ENCODE measurements around the gene RTL1. TPM values are rescaled to one million over a fixed set of nuclear protein-coding genes. Genes with fewer than 3 reads are reported as not detected.

Gene RTL1
- total and polyA plus RNA-seq, 2 donors, result 0.01 to 0.37 TPM

DNA sequence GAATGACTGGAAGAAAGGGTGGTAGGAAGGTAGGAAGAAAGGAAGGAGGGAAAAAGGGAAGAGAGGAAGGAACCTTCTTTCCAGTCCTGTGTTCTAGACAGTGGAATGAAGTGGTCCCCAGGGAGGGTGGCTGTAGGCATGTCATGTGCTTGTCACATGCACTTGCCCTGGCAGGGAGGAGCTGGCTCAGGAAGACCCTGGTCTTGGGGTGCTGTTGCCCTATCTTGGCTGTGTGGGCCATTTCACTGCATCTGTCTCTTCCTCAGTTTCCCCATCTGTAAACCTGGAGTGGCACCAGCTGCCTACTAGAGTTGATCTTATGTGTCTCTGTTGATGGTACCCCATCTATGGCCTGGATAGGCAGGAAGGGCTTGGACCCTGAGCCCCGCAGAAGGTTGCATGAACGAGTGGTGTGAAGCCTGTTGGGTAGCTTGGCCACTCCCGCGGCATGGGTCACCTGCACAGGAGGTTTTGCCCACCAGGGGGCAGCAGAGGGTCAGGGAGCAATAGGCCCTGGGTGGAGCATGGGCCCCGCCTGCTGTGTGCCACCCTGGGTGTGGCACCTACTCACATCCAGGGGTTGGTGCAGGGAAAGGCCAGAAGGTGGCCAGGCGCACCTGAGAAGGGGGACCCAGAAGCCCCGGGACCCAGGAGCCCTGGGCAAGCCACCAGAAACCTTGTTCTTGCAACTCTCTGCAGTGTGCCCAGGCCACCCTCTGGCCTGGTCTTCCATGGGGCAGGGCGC is 52.5 kb downstream of the RTL1 start:
- Histone ChIP-seq H3K27ac (ENCODE audit: low read depth) (no peak overlapping the region), H3K36me3 (ENCODE audit: insufficient read depth) (no peaks in the 10 kb centered on the region), H3K4me3 (ENCODE audit: low read depth, low read length) (no peak overlapping the region), H3K4me1 (ENCODE audit: insufficient read depth) (no peaks in the 10 kb centered on the region)
- WGBS, result 82% methylated on average over 8 of the region's 8 CpGs
- no peak for DNase-seq (ENCODE audit: extremely low spot score)

DNA sequence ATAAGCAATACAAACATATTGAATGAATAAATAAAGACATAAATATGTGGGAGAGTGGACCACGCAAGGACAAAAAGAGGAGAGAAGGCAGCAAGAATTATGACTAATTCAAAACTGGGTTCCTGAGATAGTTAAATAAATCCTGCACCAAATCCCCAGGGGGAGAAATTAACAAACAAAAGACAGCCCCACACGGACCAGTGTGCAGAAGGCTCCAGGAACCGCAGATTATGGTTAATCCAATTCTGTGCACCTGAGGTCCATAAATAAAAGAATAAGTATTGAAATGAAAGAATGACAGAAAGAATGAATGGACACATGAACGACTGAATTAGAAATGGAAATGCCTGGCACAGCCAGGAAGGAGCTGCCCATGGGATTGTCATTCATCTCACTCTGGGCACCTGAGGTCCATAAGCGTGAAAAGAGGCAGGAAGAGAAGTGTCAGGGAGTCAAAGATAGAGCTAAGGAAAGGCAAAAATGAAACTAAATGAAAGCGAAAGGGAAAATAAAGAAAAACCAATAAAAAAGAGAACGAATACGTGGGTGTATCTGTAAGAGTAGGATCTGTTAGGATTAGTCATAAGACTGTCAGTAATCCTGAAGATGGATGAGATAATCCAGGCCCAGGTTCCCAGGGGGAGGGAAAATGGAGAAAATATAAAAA is 54.3 kb downstream of the RTL1 start:
- H3K27ac ChIP-seq (ENCODE audit: low read depth), result no peak overlapping the region
- DNase-seq (ENCODE audit: extremely low spot score), result no peak
- no peaks in the 10 kb centered on the region for H3K4me1 ChIP-seq (ENCODE audit: insufficient read depth)
- no peaks in the 10 kb centered on the region for H3K36me3 ChIP-seq (ENCODE audit: insufficient read depth)
- WGBS, result 45% methylated on average over 8 of the region's 8 CpGs
- no peak overlapping the region for H3K4me3 ChIP-seq (ENCODE audit: low read depth, low read length)

DNA sequence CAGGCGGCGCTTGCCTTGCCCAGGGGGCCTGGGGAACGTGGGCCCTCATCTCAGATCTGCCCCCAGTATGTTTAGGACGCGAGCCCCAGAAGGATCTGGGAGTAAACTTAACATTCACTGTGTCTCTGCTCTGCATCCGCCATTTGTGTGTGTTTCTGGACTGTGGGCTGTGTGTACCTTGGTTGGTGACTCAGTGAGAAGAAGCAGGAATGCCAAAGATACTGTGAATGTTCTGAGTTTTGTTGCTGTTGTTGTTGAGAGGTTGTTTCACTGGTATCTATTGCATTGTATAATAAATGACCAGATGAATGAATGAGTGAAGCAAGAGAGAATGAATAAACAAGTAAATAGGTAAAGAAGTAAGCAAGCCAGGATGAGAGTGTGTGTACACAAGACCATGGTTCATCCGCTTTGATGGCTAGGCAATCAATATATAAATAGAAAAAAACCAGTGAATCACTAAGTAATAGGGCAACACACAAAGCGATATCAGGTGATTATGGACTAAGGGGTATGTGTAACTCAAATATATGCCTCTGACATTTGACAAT is 57.1 kb downstream of the RTL1 start:
- H3K4me1 ChIP-seq (ENCODE audit: insufficient read depth), result no peaks in the 10 kb centered on the region
- H3K27ac ChIP-seq (ENCODE audit: low read depth), result no peak overlapping the region
- H3K4me3 ChIP-seq (ENCODE audit: low read depth, low read length), result no peak overlapping the region
- H3K36me3 ChIP-seq (ENCODE audit: insufficient read depth), result no peaks in the 10 kb centered on the region
- DNase-seq (ENCODE audit: extremely low spot score), result no peak
- whole genome bisulfite sequencing, result 94% methylated on average over 8 of the region's 8 CpGs

DNA sequence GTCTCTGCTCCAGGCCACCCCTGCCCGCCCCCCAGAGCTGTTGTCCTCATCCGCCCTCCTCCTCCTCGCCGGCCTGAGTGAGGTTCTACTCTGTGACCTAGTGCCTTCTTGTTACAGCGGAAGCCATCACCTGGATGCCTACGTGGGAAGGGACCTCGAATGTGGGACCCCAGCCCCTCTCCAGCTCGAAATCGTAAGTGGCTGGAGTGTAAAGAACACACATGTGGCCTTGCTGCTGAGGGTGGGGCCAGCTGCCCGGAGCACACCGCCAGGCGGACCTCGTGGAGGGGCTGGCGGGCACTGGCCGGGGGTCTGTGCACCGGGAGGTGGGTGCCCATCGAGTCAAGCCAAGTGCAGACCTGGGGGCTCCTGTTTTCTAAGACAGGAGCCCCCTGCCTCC is 58.2 kb downstream of the RTL1 start:
- no peak overlapping the region for H3K4me3 ChIP-seq (ENCODE audit: low read depth, low read length)
- WGBS, result 90% methylated on average over 17 of the region's 17 CpGs
- no peak overlapping the region for H3K27ac ChIP-seq (ENCODE audit: low read depth)
- H3K36me3 ChIP-seq (ENCODE audit: insufficient read depth), result no peaks in the 10 kb centered on the region
- DNase-seq (ENCODE audit: extremely low spot score), result no peak
- no peaks in the 10 kb centered on the region for H3K4me1 ChIP-seq (ENCODE audit: insufficient read depth)

DNA sequence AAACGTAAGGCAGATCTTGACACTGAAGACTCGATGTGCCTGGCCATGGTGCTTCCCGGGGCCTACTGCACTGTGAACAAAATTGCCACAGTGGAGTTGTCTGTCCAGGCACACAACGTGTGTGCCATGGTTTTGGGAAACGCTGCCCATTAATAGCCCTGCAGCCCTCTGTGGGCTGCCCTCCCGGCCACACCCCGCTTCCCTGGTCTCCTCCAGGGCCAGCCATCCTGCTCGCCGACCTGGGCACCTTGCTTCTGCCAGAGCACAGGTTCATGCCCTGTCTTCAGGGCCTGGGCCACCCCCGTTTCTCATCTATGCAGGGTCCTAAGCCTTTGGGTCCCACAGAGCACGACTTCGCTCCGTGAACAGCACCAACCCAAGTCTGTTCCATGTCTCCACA is 58.7 kb downstream of the RTL1 start:
- 92% methylated on average over 13 of the region's 13 CpGs for WGBS
- H3K36me3 ChIP-seq (ENCODE audit: insufficient read depth), result no peaks in the 10 kb centered on the region
- DNase-seq (ENCODE audit: extremely low spot score), result no peak
- no peak overlapping the region for H3K4me3 ChIP-seq (ENCODE audit: low read depth, low read length)
- H3K4me1 ChIP-seq (ENCODE audit: insufficient read depth), result no peaks in the 10 kb centered on the region
- H3K27ac ChIP-seq (ENCODE audit: low read depth), result no peak overlapping the region

DNA sequence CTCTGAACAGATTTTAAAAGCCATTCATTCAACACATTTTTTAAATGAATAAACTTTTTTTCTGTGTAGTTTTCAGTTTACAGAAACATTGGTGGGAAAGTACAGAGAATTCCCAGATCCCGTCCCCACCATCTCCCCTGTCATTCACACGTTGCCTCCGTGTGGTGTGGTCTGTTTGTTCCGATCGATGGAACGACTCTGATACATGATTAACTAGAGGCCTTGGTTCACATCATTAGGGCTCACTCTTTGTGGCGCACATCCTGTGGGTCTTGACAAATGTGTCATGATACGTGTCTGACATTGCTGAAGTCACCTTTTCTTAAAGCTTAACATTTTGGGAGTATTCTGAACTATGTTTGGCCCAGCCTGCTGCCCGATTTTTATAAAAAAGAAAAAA is 59.1 kb downstream of the RTL1 start:
- 85% methylated on average over 9 of the region's 9 CpGs for WGBS
- Histone ChIP-seq H3K36me3 (ENCODE audit: insufficient read depth) (no peaks in the 10 kb centered on the region), H3K27ac (ENCODE audit: low read depth) (no peak overlapping the region), H3K4me3 (ENCODE audit: low read depth, low read length) (no peak overlapping the region), H3K4me1 (ENCODE audit: insufficient read depth) (no peaks in the 10 kb centered on the region)
- DNase-seq (ENCODE audit: extremely low spot score), result no peak

DNA sequence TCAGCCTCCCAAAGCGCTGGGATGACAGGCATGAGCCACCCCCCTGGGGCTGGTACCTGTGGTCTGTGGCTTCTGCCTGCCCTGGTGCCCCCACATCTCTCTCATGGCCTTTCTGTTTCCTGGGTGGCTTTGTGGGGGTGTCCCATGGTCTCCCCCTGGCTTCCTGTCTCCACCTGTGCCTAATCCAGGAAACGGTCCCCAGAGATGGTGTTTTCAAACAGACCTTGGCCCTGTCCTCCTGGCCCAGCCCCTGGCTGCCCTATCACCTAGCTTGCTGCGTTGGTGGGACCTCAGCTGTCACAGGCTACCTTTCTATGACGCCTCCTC is 59.5 kb downstream of the RTL1 start:
- DNase-seq (ENCODE audit: extremely low spot score), result no peak
- H3K4me1 ChIP-seq (ENCODE audit: insufficient read depth), result no peaks in the 10 kb centered on the region
- H3K36me3 ChIP-seq (ENCODE audit: insufficient read depth), result no peaks in the 10 kb centered on the region
- no peak overlapping the region for H3K27ac ChIP-seq (ENCODE audit: low read depth)
- H3K4me3 ChIP-seq (ENCODE audit: low read depth, low read length), result no peak overlapping the region
- WGBS, result 86% methylated on average over 4 of the region's 4 CpGs

DNA sequence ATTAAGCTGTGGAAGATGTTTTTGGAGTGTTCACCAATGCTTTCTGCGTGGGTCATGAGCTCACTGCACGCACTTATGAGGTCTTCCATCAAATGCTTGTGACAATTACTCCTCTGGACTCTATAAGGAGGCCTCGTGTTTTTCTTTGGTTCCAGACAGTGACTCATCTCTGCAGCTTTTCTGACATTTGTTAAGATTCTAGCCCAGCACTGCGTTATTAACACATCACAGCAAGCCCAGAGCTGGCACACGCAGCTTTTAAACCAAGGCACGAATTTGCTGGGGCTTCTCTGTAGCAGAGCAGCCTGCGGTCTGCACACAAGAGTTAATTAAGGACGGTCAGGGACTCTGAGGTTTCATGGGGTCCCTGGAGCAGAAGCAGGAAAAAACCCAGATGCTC is 60.7 kb downstream of the RTL1 start:
- Histone ChIP-seq H3K4me1 (ENCODE audit: insufficient read depth) (no peaks in the 10 kb centered on the region), H3K4me3 (ENCODE audit: low read depth, low read length) (no peak overlapping the region), H3K27ac (ENCODE audit: low read depth) (no peak overlapping the region), H3K36me3 (ENCODE audit: insufficient read depth) (no peaks in the 10 kb centered on the region)
- WGBS, result 36% methylated on average over 8 of the region's 8 CpGs
- DNase-seq (ENCODE audit: extremely low spot score), result no peak

DNA sequence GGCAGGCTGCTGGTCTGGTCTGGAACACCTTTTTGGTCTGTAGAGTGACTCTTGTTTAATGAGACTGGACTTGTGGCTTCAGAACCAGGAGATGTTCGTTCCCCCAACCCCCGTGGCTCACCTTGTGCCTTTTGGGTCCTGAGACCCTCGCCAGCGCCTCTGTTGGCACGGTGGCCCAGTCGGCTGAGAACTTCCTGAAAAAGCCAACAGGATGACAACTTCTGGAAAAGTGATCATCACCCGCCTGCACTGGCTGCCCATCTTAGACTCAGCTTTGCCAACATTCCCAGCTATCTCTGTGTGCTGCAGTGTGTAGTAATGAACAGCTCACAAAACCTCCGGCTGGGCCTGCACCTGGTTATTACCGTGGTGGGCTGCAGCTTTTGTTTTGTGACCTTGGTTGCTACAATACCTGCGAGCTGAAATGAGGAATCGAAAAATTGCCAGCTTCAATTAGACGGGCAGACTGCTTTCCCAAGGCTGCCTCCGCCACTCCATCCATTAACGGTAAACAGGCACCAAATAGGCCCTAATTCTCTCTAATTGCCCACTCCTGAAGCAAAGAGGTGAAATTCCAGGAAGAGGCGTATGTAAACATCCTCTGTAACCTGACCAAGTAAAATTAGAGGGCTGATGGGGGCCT is 61.6 kb downstream of the RTL1 start:
- H3K36me3 ChIP-seq (ENCODE audit: insufficient read depth), result no peaks in the 10 kb centered on the region
- H3K4me1 ChIP-seq (ENCODE audit: insufficient read depth), result no peaks in the 10 kb centered on the region
- no peak overlapping the region for H3K27ac ChIP-seq (ENCODE audit: low read depth)
- H3K4me3 ChIP-seq (ENCODE audit: low read depth, low read length), result no peak overlapping the region
- DNase-seq (ENCODE audit: extremely low spot score), result no peak
- 78% methylated on average over 15 of the region's 15 CpGs for WGBS

DNA sequence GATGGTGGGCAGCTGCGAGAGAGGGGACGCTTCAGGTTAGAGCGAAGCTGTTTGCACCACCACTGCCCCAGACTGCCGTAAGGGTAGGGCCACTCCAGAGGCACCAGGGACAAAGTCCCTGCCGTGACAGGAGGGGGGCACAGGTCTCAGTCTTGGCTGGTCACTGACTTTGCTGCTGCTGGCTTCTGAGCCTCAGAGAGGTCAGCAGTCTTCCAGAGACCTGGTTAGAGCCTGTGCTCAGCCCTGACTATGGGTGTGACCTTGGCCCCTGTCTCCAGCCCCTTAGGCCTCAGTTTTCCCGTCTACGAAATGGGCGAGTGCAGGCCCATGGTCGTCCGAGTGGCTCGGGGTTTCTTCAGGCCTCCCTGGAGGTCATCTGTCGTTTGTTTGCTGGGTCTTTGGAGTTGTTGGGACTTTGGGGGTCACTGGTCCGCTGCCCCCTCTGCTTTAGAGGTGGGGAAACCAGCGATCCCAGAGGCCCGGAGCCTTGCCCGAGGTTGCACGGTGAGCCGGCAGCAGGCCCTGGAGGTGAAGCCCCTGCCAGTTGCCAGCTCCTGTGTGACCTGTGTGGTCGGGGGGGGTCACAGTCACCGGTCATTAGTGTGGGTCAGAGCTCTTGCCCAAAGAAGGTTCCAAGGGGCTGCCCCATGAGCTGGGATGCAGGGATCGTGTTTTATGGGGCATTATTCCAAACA is 62.3 kb downstream of the RTL1 start:
- H3K4me3 ChIP-seq (ENCODE audit: low read depth, low read length), result no peak overlapping the region
- H3K27ac ChIP-seq (ENCODE audit: low read depth), result no peak overlapping the region
- H3K4me1 ChIP-seq (ENCODE audit: insufficient read depth), result no peaks in the 10 kb centered on the region
- 86% methylated on average over 21 of the region's 21 CpGs for WGBS
- no peaks in the 10 kb centered on the region for H3K36me3 ChIP-seq (ENCODE audit: insufficient read depth)
- DNase-seq (ENCODE audit: extremely low spot score), result no peak

DNA sequence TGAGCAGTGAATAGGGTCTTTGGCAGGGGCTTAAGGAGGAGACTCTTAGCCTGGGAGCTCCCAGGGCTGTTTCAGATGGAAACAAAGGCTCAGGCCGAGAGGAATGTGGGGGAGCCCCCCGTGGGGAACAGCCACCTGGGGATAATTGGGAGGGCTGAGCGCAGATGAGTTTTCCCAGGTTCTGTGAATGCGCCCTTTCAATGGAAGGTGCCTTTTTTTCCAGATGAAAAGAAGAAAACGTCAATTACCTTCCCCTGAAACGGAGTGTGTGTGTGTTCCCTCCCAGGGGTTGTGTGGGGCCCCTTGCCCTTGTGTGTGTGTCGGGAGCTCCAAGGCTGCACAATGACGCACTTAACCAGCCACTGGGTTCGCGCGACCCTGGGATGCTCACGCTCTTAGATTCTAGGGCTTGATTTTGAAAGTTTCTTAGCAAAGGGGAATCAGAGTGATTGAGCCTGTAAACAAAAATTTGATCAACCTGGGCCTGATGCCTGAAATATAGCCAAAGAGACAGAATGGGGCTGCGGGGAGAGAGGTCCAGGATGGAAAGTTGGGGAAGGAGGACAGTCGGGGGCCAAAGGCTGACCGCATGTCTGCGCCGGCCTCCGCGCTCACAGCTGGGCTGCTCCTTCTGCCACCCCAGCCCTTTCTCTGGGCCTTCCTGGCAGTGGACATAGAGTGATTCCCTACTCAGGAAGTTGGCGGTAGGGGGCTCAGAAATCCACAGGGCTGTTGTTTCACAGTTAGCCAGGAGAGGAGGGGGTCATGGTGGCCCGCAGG is 63.0 kb downstream of the RTL1 start:
- no peak for DNase-seq (ENCODE audit: extremely low spot score)
- H3K4me3 ChIP-seq (ENCODE audit: low read depth, low read length), result no peak overlapping the region
- no peaks in the 10 kb centered on the region for H3K4me1 ChIP-seq (ENCODE audit: insufficient read depth)
- no peaks in the 10 kb centered on the region for H3K36me3 ChIP-seq (ENCODE audit: insufficient read depth)
- H3K27ac ChIP-seq (ENCODE audit: low read depth), result no peak overlapping the region
- WGBS, result 90% methylated on average over 21 of the region's 21 CpGs

DNA sequence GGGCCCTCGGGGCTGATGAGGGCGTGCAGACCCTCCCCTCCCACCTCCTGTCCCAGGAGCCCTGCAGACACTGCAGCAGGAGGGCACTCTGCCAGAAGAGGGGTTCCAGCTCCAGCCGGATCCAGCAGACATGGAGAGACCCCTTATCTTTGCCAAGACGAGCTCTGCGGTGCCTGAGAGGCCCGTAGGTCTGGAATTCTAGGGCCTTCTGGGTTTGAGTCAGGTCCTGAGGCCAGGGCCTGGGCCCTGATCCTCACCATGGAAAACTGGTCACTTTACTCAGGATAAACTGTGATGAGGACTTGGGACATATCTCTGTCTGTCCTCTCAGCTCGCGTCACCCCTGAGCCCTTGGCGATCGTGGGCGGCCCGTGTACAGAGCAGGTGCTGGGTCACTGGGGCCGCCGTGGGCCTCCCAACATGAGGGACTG is 63.8 kb downstream of the RTL1 start:
- DNase-seq (ENCODE audit: extremely low spot score), result no peak
- no peak overlapping the region for H3K27ac ChIP-seq (ENCODE audit: low read depth)
- H3K36me3 ChIP-seq (ENCODE audit: insufficient read depth), result no peaks in the 10 kb centered on the region
- H3K4me3 ChIP-seq (ENCODE audit: low read depth, low read length), result no peak overlapping the region
- no peaks in the 10 kb centered on the region for H3K4me1 ChIP-seq (ENCODE audit: insufficient read depth)
- WGBS, result 63% methylated on average over 14 of the region's 14 CpGs

DNA sequence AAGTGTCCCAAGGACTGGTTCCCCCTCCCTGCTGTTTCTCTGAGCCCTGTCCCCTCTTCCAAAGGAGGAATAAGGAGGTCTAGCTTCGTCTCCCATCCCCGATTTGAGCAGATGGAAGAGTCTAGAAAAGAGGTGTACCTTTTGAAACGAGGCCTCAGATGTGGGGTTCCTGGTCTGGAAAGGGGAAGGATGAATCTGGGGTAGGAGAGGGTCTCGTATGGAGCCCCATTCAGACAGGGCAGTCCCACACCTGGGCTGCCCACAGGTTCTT is 64.3 kb downstream of the RTL1 start:
- WGBS, result 68% methylated on average over 4 of the region's 4 CpGs

More for the DNA sequence above, 64.3 kb downstream of the RTL1 start:
- no peaks in the 10 kb centered on the region for H3K4me1 ChIP-seq (ENCODE audit: insufficient read depth)
- no peak overlapping the region for H3K4me3 ChIP-seq (ENCODE audit: low read depth, low read length)
- DNase-seq (ENCODE audit: extremely low spot score), result no peak
- H3K36me3 ChIP-seq (ENCODE audit: insufficient read depth), result no peaks in the 10 kb centered on the region
- H3K27ac ChIP-seq (ENCODE audit: low read depth), result no peak overlapping the region
